GM21786 (cell line): ENCODE data around the gene ATXN1L.
A peak's percentile ranks its signal among the peaks of the same experiment; 100 is the strongest.
"Not testable (repeated sequence)": the region's sequence is repeated elsewhere in the genome, so short reads cannot be mapped to it uniquely, and the experiment has no call there.

ENCODE experiments used
- ATAC-seq: cut with Tn5 transposase; IDR thresholded peaks from one replicate; pipeline ENCODE4 v1.9.1; 2021; ENCODE audit not compliant: unreplicated experiment

Gene ATXN1L

DNA sequence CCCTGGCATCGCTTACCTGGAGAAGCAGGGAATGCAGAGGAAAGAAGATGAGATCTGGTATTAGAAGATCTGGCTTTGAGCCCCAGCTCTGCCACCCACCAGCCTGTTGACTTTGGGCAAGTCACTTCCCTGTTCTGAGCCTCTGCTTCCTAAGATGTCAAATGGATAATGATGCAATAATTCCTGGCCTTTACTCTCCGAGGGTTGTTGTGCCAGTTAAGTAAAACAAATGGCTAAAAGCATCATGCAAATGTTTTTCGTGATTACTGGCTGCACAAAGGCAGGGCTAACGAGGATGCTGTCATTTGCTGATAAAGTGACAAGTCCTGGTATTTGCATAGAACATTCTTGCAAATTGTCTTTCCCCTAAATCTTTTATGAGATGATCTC lies 39.5 kb downstream of the ATXN1L start:
- ATAC-seq = no peak

DNA sequence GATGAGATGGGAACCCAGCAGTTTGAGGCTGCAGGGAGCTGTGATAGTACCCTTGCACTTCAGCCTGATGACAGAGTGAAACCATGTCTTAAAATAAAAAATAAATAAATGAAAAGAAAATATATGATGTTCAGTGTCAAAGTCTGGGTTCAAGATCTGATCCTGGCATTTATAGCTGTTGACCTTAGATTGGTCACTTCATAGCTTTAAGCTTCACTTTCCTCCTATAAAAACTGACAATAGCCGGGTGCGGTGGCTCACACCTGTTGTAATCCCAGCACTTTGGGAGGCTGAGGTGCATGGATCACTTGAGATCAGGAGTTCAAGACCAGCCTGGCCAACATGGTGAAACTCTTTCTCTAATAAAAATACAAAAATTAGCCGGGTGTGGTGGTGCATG lies 43.4 kb downstream of the ATXN1L start:
- no peak for ATAC-seq

DNA sequence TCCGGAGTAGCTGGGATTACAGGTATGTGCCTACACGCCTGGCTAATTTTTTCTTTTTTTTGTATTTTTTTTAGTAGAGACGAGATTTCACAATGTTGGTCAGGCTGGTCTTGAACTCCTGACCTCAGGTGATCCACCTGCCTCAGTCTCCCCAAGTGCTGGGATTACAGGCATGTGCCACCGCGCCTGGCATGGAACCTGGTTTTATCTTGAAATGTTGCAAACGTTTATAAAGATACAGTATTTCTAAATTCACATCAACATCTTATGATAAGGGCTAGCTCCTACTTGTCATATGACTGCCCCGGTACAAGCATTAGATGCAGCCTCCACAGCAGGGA lies 48.1 kb downstream of the ATXN1L start:
- ATAC-seq = no peak

DNA sequence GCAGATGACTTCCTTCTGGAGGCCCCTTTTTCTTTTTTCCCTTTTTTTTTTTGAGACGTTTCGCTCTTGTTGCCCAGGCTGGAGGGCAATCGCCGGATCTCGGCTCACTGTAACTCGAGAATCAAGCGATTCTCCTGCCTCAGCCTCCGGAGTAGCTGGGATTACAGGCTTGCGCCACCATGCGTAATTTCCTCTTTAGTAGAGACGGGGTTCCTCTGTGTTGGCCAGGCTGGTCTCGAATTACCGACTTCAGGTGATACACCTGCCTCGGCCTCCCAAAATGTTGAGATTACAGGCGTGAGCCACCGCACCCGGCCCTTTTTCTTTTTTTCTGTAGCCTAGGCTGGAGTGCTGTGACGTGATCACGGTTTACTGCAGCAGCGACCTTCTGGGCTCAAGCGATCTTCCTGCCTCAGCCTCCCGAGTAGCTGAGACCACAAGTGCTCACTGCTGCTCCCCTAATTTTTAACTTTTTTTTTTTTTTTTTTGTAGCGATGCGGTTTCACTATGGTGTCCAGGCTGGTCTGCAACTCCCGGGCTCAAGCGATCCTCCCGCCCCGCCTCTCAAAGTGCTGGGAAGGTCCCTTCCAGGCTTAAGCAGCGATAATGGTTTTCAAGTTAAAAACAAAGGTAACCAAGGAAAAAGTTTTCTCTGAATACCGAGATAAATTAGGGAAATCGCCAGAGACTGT lies 48.6 kb downstream of the ATXN1L start:
- ATAC-seq = peak; percentile 26

DNA sequence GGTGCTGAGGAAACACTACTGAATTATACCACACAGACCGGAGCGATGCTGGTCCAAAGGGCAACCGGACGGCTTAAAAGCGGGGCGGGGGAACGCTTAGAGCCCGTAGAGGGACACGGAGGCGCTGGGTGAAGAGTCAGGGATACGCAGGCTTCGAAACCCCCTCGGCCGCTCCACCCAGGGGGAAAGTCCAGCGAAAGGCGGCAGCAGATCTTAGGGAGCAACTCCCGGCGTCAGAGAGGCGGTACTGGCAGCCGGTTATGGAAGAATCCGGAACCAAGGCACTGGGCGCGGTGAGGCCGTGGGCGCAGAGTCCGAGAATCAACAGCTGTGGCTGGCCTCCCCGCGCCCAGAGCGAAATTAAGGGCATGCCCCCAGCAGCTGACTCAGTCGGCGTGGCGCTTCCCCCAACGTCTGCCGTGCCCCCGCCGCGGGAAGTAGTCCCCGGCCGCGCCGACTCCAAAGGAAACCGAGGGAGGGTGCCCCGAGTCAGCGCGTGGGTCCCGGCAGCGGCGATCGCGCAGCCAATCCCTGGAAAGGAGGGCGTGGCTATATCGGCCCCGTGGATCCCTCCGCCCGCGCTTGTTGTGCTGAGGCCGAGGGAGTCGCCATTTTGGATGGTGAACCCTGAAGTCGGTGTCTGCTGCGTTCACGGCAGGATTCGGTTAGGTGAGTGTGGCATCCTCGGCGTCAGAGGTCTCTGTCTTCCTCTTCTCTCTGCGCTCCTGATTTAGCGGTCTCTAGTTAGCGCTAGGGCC lies 49.3 kb downstream of the ATXN1L start, which contains the start of gene IST1:
Gene IST1, plus strand, starts transcription at position 611 of the 758 bp plus-strand sequence. CDS start 20,110 bp downstream, outside the sequence.
- peak; percentile 79 for ATAC-seq

DNA sequence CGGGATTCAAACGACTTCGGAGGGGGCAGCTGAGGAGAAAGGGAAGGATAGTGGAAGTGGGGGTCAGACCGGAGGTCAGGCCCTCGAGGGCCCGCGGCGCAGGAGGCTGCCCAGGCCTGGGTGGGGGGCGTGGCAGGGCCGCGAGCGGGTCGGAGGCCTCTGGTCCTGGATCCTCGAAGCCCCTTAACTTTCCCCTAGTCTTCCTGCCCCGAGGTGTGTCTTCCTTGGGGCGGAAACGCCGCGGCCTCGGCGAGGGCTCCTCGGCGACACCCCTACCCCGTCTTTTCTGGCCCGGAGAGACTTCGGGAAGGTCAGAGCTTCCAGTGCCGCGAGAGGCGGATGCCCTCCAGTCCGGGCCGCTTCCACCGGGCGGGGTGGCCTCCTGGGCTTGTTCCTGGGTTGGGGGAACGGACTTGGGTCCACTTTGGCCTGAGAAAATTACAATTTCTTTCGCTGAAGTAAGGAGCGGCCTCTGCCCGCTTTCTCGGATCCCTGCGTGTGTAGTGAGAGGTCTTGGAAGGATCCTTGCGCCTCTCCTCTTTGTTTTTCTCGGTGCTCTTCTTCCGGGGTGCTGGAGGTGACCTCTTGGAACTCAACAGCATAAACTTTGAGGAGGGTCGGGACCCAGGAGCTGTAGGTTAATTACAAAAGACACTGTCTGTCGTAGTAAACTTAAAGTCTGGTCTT lies 50.0 kb downstream of the ATXN1L start:
- peak; percentile 9 for ATAC-seq

DNA sequence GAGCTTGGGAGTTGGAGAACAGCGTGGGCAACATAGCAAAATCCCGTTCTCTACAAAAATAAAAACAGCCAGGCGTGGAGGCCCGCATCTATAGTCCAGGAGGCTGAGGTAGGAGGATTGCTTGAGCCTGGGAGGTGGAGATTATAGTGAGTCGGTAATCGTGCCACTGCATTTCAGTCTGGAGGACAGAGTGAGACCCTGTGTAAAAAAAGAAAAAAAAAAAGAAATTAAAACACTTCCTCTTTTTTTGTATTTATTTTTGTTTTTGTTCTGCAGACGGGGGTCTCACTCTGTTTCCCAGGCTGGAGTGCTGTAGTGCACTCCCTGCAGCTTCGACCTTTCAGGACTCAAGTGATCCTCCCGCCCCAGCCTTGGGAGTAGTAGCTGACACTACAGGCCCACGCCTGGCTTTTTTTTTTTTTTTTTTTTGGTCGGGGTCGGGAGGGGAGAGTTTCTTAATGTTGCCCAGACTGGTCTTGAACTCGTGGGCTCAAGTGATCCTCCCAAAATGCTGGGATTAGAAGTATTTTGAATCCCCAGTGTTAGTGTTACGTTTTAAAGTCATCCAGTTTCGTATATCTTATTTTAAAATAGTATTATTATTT lies 51.1 kb downstream of the ATXN1L start:
- no peak for ATAC-seq

DNA sequence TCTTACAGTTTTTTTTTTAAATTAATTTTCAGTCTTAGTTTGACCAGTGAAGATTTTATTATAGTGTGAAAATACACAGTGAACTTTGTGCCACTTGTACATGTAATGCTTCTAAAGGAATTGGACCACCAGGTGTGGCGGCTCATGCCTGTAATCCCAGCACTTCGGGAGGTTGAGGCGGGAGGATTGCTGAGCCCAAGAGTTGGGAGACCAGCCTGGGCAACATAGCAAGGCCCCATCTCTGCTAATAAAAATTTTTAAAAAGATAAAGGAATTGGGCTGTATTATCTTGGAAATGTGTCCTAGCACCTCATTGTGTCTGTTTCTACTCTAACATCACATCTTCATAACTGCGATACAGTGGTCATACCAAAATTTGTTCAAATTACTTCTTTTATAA lies 53.4 kb downstream of the ATXN1L start:
- no peak for ATAC-seq

DNA sequence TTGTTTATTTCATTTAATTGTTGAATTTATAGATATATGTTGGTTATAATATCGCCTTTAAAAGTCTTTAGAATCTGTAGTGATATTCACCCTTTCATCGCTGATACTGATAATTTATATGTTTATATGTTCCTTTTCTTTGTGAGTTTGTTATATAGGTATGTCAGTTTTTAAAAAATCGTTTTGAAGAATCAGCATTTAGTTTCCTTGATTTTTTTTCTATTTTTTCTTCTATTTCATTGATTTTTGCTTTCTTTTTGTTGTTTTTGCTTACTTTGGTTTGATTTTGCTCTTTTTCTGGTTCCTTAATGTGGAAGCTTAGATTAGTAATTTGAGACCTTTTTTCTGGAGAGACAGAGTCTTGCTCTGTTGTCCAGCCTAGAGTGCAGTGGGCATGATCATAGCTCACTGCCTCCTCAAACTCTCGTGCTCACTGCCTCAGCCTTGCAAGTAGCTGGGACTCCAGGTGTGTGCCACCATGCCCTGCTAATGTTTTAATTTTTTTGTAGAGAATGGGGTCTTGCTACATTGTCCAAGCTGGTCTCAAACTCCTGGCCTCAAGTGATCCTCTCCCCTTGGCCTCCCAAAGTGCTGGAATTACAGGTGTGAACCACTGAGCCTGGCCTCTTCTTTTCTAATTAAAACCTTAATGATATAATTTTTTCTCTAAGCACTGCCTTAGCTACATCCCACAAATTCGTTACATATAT lies 57.0 kb downstream of the ATXN1L start:
- ATAC-seq = no peak

DNA sequence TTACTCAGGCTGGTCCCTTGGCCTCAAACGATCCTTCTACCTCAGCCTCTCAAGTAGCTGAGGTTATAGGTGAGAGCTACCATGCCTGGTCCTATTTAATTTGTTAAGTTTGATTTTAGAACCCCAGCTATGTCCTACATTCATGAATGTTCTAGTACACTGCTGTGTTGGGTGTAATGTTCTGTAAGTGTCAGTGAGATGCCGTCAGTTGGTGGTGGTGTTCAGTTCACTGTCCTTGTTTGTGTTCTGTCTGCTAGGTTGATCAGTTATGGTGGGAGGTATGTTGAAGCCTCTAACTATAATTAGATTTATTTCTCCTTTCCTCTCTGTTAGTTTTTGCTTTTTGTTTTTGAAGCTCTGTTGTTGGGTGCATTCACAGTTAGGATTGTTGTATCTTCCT lies 57.8 kb downstream of the ATXN1L start:
- ATAC-seq = no peak

DNA sequence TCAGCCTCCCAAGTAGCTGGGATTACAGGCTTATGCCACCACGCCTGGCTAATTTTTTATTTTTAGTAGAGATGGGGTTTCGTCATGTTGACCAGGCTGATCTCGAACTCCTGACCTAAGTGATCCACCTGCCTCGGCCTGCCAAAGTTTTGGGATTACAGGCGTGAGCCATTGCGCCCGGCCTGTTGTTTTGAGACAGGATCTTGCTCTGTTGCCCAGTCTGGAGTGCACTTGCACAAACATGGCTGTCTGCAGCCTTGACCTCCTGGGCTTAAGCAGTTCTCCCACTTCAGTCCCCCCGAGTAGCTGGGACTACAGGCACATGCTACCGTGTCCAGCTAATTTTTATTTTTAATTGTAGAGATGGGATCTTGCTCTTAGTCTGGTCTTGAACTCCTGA lies 58.5 kb downstream of the ATXN1L start:
- no peak for ATAC-seq

DNA sequence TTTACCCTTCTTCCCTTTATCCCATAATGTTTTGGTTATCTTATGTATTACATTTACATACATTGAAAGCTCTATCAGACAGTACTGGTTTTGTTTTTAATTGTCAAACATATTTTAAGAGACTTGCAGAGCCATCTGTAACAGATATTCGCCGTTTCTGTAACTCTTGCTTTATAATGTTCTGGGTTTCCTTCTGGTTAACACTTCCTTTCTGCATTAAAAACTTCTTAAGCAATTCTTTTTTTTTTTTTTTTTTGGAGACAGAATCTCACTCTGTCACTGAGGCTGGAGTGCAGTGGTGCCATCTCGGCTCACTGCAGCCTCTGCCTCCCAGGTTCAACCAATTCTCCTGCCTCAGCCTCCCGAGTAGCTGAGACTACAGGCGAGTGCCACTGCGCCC lies 60.0 kb downstream of the ATXN1L start:
- not testable (repeated sequence) for ATAC-seq
